ENCODE data around the gene KCNK3.

Gene KCNK3

DNA sequence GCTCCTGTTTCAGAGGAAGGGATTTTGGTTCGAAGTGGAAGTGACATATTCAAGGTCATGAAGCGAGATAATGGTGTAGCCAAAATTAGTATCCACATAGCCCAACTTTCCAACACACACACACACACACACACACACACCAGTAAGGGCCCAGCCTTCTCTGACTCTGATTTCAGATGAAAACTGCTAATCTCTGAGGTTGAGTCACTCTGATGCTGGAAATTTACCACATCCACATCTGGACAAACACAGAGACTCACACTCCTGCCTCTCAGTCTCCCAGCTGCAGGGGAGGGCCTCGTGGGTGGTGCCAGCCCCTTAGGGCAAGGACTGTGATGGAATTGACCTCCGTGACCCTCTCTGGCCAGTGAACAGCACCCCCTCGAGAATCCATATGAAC is 42.6 kb downstream of the KCNK3 start:
- H3K27ac ChIP-seq (replicated peaks) = no peak overlapping the region
- H3K27me3 ChIP-seq (ENCODE audit: insufficient read depth, poor library complexity, severe bottlenecking) = peaks cover 5% of the 10 kb centered on the region
- TF ChIP-seq SPI1 (IDR thresholded peaks at IDR 0.05; ENCODE audit: borderline replicate concordance, low read depth) = no peak
- TF ChIP-seq, protein P1, sequence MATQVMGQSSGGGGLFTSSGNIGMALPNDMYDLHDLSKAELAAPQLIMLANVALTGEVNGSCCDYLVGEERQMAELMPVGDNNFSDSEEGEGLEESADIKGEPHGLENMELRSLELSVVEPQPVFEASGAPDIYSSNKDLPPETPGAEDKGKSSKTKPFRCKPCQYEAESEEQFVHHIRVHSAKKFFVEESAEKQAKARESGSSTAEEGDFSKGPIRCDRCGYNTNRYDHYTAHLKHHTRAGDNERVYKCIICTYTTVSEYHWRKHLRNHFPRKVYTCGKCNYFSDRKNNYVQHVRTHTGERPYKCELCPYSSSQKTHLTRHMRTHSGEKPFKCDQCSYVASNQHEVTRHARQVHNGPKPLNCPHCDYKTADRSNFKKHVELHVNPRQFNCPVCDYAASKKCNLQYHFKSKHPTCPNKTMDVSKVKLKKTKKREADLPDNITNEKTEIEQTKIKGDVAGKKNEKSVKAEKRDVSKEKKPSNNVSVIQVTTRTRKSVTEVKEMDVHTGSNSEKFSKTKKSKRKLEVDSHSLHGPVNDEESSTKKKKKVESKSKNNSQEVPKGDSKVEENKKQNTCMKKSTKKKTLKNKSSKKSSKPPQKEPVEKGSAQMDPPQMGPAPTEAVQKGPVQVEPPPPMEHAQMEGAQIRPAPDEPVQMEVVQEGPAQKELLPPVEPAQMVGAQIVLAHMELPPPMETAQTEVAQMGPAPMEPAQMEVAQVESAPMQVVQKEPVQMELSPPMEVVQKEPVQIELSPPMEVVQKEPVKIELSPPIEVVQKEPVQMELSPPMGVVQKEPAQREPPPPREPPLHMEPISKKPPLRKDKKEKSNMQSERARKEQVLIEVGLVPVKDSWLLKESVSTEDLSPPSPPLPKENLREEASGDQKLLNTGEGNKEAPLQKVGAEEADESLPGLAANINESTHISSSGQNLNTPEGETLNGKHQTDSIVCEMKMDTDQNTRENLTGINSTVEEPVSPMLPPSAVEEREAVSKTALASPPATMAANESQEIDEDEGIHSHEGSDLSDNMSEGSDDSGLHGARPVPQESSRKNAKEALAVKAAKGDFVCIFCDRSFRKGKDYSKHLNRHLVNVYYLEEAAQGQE (IDR thresholded peaks at IDR 0.05; ENCODE audit: insufficient replicate concordance, low read depth) = no peak
- no peak for TF ChIP-seq GABPA (IDR thresholded peaks at IDR 0.05; ENCODE audit: low read depth)
- no peak for TF ChIP-seq POLR2AphosphoS5 (IDR thresholded peaks at IDR 0.05; ENCODE audit: low read depth)
- TF ChIP-seq, protein P2, sequence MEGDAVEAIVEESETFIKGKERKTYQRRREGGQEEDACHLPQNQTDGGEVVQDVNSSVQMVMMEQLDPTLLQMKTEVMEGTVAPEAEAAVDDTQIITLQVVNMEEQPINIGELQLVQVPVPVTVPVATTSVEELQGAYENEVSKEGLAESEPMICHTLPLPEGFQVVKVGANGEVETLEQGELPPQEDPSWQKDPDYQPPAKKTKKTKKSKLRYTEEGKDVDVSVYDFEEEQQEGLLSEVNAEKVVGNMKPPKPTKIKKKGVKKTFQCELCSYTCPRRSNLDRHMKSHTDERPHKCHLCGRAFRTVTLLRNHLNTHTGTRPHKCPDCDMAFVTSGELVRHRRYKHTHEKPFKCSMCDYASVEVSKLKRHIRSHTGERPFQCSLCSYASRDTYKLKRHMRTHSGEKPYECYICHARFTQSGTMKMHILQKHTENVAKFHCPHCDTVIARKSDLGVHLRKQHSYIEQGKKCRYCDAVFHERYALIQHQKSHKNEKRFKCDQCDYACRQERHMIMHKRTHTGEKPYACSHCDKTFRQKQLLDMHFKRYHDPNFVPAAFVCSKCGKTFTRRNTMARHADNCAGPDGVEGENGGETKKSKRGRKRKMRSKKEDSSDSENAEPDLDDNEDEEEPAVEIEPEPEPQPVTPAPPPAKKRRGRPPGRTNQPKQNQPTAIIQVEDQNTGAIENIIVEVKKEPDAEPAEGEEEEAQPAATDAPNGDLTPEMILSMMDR (IDR thresholded peaks at IDR 0.05; ENCODE audit: insufficient read depth, low read length) = no peak
- DNase-seq (ENCODE audit: low read depth in 1 of 2, low spot score in 1 of 2) = no peak
- H3K4me3 ChIP-seq (replicated peaks; ENCODE audit: insufficient read depth, low read length) = no peak overlapping the region

GRCh38 chr2:26735883-26736588 is 43.5 kb downstream of the KCNK3 start:
- Histone ChIP-seq H3K4me3 (replicated peaks; ENCODE audit: insufficient read depth, low read length) (no peak overlapping the region), H3K27me3 (ENCODE audit: insufficient read depth, poor library complexity, severe bottlenecking) (peaks cover 9% of the 10 kb centered on the region), H3K27ac (replicated peaks) (no peak overlapping the region)
- no peak for DNase-seq (ENCODE audit: low read depth in 1 of 2, low spot score in 1 of 2)
- TF ChIP-seq, protein P1 (IDR thresholded peaks at IDR 0.05; ENCODE audit: insufficient replicate concordance, low read depth) = no peak
- TF ChIP-seq SPI1 (IDR thresholded peaks at IDR 0.05; ENCODE audit: borderline replicate concordance, low read depth) (no peak), POLR2AphosphoS5 (IDR thresholded peaks at IDR 0.05; ENCODE audit: low read depth) (no peak), GABPA (IDR thresholded peaks at IDR 0.05; ENCODE audit: low read depth) (no peak)

- TF ChIP-seq POLR2AphosphoS5 (IDR thresholded peaks at IDR 0.05; ENCODE audit: low read depth) (no peak), GABPA (IDR thresholded peaks at IDR 0.05; ENCODE audit: low read depth) (no peak), SPI1 (IDR thresholded peaks at IDR 0.05; ENCODE audit: borderline replicate concordance, low read depth) (no peak)
- TF ChIP-seq, protein P1 (IDR thresholded peaks at IDR 0.05; ENCODE audit: insufficient replicate concordance, low read depth) = no peak
- TF ChIP-seq, protein P2 (IDR thresholded peaks at IDR 0.05; ENCODE audit: insufficient read depth, low read length) = no peak
- DNase-seq (ENCODE audit: low read depth in 1 of 2, low spot score in 1 of 2) = no peak
- Histone ChIP-seq H3K4me3 (replicated peaks; ENCODE audit: insufficient read depth, low read length) (no peak overlapping the region), H3K27me3 (ENCODE audit: insufficient read depth, poor library complexity, severe bottlenecking) (peaks cover 12% of the 10 kb centered on the region), H3K27ac (replicated peaks) (no peak overlapping the region)
Measured at GRCh38 chr2:26737221-26737620, 44.7 kb downstream of the KCNK3 start.

Measured in HL-60 (cell line).